Activated effector memory CD4-positive, alpha-beta T cell treated with anti-CD3 and anti-CD28 coated beads, Interleukin-2, amount 50 U/mL, for 16 hours (primary cell): ENCODE results near the gene PKMYT1.
A peak's percentile ranks its signal among the peaks of the same experiment; 100 is the strongest.

Experiments
- DNase-seq: peaks from one replicate; pipeline ENCODE4 v3.0.0-alpha.2; 2020

The PKMYT1 gene

DNA sequence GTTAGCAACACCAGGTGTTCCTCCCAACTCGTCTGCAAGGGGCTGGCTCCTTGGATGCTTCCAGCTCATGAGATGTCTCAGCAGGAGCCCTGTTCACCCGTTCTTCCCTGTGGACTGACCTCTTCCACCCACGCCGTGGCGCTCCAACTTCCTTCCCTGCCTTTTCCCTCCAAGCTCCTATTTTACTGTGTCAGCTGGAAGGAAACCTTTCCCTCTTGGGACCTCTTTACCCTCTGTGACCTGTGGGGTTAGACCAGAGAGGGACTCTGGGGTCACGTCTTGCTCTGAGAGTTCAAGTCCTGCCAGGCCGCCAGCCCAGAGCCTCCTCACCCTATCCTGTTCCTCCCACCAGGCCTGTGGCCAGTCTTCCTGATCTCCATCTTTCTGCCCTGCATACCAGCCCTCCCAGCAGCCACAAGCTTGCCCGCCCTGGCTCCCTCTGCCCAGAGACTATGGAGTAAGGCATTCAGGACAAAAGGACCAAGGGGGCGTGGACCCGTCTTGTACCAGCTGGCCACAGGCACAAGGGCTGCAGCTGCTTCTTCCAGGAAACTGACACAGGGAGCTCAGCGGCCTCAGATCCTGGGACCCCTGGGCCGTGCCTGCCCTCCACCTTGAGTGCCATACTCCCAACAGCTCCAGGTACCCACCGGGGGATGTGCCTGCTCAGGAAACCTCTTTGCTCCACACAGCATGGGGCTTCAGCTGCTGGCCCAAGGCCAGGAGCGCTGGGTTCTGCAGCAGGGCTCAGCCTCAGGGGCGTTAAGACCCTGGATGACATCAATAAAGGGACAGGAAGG, 8.1 kb downstream of the PKMYT1 start:
- DNase-seq, result no peak

GRCh38 chr16:2971134-2971984, 8.9 kb downstream of the PKMYT1 start:
- DNase-seq, result no peak

DNA sequence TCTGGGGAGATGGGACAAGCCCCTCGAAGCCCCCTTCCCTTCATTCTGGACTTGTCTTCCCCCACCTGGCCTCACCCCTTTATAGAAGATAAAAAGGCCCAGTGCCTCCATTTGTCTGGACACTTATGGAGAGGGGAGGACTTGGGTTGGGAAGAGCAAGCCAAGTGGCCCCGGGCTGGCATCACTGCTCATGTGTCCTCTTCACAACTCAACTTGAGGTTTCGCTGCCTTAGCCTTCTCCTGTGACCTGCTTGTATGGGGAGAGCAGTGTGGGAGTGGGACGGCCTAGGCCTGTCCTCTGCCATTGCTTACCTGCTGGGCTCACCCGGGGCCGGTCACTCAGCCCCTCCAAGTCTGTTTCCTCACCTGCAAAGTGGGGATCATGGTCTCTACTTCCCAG, 9.7 kb downstream of the PKMYT1 start:
- no peak for DNase-seq

- DNase-seq, result peak; percentile 90
Observed at GRCh38 chr16:2969545-2970521, 10.4 kb downstream of the PKMYT1 start.

GRCh38 chr16:2968738-2969544, 11.3 kb downstream of the PKMYT1 start, which contains the start of gene PAQR4:
Gene PAQR4, plus strand, starts transcription at chr16:2969348. Its CDS starts 327 bp downstream, at chr16:2969675.
- peak; percentile 92 for DNase-seq

DNA sequence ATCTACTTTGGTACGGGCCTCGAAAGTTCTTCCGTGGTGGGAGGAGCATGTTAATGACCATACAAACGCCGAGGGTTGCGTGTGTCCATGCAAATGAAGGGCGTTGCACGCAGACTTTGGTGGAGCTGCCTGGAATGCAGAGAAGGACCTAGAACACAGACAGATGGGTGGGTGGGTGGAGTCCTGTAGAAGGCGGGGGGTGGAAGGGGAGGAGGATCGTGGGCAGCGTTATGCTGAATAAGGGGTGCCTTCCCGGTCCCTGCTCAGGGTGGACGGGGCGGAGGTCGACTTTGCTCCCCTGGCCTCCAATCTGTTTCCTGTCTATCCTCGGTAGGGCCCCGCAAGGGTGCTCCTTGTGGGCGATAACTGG, 11.9 kb downstream of the PKMYT1 start:
- DNase-seq, result no peak

DNA sequence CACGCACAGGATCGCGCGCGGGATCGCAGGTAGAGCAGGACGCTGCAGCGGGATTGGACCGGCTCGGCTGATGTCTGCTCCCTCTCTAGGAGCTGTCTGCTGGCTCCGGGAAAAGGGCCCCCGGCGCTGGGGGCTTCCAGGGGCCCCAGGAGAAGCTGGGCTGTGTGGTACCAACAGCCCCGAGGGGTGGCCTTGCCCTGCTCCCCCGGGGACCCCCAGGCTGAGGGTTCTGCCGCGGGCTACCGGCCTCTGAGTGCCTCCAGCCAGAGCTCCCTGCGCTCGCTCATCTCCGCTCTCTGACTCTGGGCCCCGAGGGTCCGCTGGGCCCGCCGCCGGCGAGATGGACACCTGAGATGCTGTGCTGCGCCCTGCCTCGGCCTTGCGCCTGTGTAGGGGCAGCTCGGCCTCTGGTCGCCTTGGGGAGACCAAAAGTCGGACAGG, 12.5 kb downstream of the PKMYT1 start:
- DNase-seq, result no peak

DNA sequence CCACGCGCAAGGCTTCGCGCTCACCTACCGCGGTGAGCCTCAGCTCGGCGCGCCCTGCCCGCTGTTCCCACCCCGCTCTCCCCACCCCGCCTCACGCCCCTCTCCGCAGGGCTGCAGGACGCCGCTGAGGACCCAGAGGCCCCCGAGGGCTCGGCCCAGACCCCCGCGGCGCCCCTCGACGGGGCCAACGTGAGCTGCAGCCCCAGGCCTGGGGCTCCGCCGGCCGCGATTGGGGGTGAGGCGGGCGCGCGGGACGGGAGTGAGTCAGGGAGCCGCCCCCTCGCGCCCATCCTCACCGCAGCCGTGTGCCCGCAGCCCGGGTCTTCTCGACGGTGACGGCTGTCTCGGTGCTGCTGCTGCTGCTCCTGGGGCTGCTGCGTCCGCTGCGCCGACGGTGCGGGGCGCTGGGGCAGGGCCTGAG, 13.0 kb downstream of the PKMYT1 start:
- DNase-seq, result no peak

DNA sequence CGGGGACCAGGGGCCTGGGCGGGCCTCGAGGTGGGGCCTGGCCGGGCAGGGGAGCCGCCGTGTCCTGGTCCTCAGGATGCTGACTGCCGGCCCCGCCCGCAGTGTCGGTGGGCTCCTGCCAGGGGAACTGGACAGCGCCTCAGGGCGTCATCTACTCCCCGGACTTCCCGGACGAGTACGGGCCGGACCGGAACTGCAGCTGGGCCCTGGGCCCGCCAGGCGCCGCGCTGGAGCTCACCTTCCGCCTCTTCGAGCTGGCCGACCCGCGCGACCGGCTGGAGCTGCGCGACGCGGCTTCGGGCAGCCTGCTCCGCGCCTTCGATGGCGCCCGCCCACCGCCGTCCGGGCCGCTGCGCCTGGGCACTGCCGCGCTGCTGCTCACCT, 13.4 kb downstream of the PKMYT1 start:
- no peak for DNase-seq

DNA sequence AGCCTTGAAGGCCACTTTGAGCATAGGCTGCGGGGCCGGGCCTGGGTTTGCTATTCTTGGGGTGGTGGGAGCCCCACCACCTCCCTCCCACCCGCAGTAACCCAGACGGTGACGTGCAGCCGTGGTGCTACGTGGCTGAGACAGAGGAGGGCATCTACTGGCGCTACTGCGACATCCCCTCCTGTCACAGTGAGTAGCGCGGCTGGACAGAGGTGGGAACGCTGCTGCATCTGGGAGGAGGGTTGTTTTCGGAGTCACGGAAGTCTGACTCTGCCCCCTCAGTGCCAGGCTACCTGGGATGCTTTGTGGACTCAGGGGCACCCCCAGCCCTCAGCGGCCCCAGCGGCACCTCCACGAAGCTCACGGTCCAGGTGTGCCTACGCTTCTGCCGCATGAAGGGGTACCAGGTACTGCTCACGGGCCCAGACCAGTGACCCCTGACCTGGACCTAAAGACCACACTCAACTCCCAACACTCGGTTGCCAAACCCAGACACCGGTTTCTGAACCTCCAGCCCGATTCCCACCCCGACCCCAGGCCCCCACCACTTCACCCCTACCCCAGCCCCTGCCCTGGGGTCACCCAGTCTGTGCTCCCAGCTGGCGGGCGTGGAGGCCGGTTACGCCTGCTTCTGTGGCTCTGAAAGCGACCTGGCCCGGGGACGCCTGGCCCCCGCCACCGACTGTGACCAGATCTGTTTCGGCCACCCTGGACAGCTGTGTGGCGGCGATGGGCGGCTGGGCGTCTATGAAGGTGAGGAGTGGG, 14.0 kb downstream of the PKMYT1 start:
- no peak for DNase-seq

- peak; percentile 86 for DNase-seq
Observed at GRCh38 chr16:2964475-2965336, 15.5 kb downstream of the PKMYT1 start.

GRCh38 chr16:2963723-2964474, 16.3 kb downstream of the PKMYT1 start, which contains the start of gene KREMEN2:
Gene KREMEN2, plus strand, starts transcription at chr16:2964275. Its CDS starts 246 bp downstream, at chr16:2964521.
- DNase-seq, result peak; percentile 78

DNA sequence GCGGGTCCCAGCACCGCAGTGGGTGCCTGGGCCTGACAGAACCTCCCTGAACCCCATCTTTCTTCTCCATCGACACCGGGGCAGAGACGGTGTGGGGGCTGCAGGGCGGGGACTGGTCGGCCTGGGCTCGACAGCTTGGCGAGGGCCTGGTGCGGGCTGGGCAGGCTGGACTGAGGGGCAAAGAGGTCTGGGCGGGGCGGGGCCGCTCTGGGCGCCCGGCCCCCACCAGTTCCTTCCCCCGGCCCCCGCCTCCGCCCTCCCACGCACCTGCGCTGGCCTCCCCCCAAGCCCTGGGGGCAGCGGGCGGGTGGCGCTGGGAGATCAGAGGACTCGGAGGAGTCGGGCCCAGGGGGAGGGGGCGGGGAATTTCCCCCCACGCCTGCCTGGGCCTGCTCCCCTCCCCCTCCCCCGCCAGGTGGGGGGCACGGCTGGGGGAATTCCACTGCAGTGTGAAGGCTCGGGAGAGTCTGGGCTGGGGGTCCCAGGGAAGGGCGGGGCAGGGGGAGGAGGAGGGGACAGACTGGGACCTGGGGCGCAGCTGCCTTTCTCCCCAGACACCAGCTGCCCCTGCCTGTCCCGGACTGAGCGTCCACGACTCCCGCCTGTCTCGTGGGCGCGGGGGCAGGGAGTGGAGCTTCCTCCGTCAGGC, 17.0 kb downstream of the PKMYT1 start:
- peak; percentile 72 for DNase-seq

GRCh38 chr16:2962334-2963073, 17.7 kb downstream of the PKMYT1 start:
- DNase-seq, result peak; percentile 65

DNA sequence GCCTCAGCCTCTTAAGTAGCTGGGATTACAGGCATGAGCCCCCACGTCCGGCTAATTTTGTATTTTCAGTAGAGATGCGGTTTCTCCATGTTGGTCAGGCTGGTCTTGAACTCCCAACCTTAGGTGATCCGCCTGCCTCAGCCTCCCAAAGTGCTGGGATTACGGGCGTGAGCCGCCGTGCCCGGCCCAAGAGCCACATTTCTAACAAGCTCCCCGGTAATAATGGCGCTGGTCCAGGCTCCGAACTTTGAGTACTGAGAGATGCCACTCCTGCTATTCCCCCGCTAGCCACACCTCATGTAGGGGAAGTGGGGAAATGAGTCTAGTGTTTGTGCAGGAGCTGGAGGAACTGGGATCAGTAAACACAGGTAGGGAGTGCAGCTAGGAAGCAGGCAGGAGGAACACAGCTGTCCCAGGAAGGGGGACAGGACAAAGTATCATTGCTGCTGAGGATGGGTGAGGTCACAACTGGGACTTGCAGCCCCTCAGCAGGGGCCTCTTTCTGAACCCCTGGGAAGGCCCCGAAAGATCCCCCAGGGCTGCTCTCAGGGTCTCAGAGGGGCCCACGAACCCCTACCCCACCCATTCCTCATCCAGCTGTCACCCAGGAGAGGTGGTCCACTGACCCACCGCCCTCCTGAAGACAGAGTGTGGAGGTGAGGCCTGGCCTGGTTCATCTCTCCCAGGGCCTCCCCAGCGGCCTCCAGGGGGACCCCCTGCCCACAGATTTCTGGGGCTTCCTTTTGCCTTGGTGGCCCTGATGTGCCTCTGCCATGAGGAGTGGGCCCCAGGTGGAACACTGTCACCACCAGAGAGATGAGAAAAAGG, 19.8 kb downstream of the PKMYT1 start:
- peak; percentile 49 for DNase-seq

DNA sequence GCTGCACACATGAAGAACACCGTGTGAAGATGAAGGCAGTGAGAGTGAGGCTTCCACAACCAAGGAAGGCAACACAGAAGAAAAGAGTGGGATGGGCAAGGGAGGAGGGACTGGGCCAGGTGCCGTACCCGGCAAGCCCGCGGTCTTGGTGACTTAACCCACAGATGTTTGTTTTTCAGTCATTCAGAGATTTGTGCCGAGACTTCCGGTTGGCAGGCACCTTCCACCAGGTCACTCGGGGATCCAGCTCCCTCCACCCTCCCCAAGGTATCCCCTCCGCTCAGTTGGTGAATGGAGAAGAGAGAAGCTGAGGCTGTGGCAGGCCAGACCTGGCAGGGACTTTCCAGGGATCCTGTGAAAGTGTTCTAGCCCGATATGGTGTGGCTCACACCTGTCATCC, 21.0 kb downstream of the PKMYT1 start:
- no peak for DNase-seq

- DNase-seq, result peak; percentile 58
Observed at GRCh38 chr16:2956579-2956956, 23.7 kb downstream of the PKMYT1 start.
